Right lobe of liver (tissue), 6 donors: ENCODE data around the gene GOLT1A. TPM values are rescaled to one million over a fixed set of nuclear protein-coding genes. Genes with fewer than 3 reads are reported as not detected.
"Not testable (repeated sequence)": the region's sequence is repeated elsewhere in the genome, so short reads cannot be mapped to it uniquely, and the experiment has no call there.

ENCODE experiments used
- ATAC-seq, 4 donors: fragments of 200-7000 bp; cut with Tn5 transposase; one replicate each; pipeline ENCODE4 v1.9.1; 2020; ENCODE audit warnings: mild to moderate bottlenecking in 4 of 4, moderate library complexity in 4 of 4
- DNase-seq, 3 donors: peaks; one replicate each; pipeline ENCODE4 v3.0.0-alpha.2; 2020
- H3K27ac ChIP-seq, 3 donors: fragments of 200-600 bp; one replicate each; pipeline ENCODE4 v1.8.0; 2022
- H3K27me3 ChIP-seq, 2 donors: fragments of 200-600 bp; one replicate each; pipeline ENCODE4 v1.8.0; 2022
- H3K36me3 ChIP-seq, 4 donors: fragments of 200-600 bp; sonication (generic) in 1 of 4; one replicate each; pipeline versions ENCODE4 v1.5.1 to v1.8.0; 2017 to 2022; ENCODE audit warnings: control low read depth in 1 of 4
- H3K4me1 ChIP-seq, 4 donors: fragments of 200-600 bp; sonication (generic) in 1 of 4; one replicate each; pipeline versions ENCODE4 v1.5.1 to v1.8.0; 2017 to 2022; ENCODE audit warnings: control low read depth in 1 of 4
- H3K4me3 ChIP-seq, 3 donors: fragments of 200-600 bp; one replicate each; pipeline ENCODE4 v1.8.0; 2022
- H3K9me3 ChIP-seq, 4 donors: fragments of 200-600 bp; sonication (generic) in 1 of 4; one replicate each; pipeline versions ENCODE4 v1.5.1 to v1.8.0; 2017 to 2022; ENCODE audit warnings: control low read depth in 1 of 4
- POLR2A ChIP-seq: fragments of 450-650 bp; IDR thresholded peaks from one replicate; pipeline ENCODE4 v1.6.1; 2017; ENCODE audit warnings: antibody characterized with exemption, mild to moderate bottlenecking
- WGBS: methylation state at CpG from one replicate; pipeline ENCODE4 v1.1.6; 2018; ENCODE audit warnings: low coverage, low lambda C conversion rate; ENCODE audit not compliant: insufficient coverage; ENCODE audit errors: missing lambda C conversion rate; 5-methylcytosine and 5-hydroxymethylcytosine counted together
- intact Hi-C, 2 donors: fragments of 100-400 bp; cut with DNase I; formaldehyde crosslinking; loops; one replicate each; pipeline versions ENCODE4 v1.11.2 to v1.14.1; 2022
- total RNA-seq, 6 experiments: library from RNA; depleted of rRNA in 2 of 6; stranded (reverse); fragments of >200 nt in 2 of 6; fragmentation: NEBNext Ultra II Directional in 3 of 6; extraction: Animal tissue kit (Norgen Biotek cat#: 25700) in 3 of 6; gene quantifications; one replicate each; pipeline versions ENCODE4 v1.1.0 to v1.2.4, GENCODE V29; 2016 to 2023
- TF ChIP-seq, protein P1 (sequence below), 4 donors: fragments of 200-600 bp in 3 of 4; fragments of 450-650 bp in 1 of 4; IDR thresholded peaks; one replicate each; pipeline versions ENCODE4 v1.5.1 to v1.8.0; 2016 to 2022; ENCODE audit warnings: antibody characterized with exemption in 4 of 4, mild to moderate bottlenecking in 2 of 4
- donor health status: DM: no; HTN: yes; CAD: no.
- donor health status: DM: no; HTN: no; CAD: no.
- donor health status: DM: no; HTN: no; CAD: no.
- donor health status: DM: no; HTN: yes; CAD: no.
- donor health status: DM: no; HTN: yes; CAD: no.

Gene GOLT1A
- total RNA-seq, 6 experiments from 2014 or later, result 49.4 to 103 (median 74.5) TPM

DNA sequence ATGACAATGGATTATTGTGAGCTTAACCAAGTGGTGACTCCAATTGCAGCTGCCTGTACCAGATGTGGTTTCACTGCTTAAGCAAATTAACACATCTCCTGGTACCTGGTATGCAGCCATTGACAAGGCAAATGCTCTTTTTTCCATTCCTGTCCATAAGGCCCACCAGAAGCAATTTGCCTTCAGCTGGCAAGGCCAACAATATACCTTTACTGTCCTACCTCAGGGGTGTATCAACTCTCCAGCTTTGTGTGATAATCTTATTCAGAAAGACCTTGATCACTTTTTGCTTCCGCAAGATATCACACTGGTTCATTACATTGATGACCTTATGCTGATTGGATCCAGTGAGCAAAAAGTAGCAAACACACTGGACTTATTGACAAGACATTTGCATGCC lies 23.7 kb upstream of the GOLT1A start:
- H3K27ac ChIP-seq, DNase-seq, H3K9me3 ChIP-seq, H3K27me3 ChIP-seq, H3K4me3 ChIP-seq, H3K4me1 ChIP-seq, intact Hi-C loops, ATAC-seq: not testable (repeated sequence)
- WGBS, result 100% methylated on average over 1 of the region's 1 CpG
- peaks cover 0 to 20% (median 9%) of the 10 kb centered on the region in 4 donors for H3K36me3 ChIP-seq

DNA sequence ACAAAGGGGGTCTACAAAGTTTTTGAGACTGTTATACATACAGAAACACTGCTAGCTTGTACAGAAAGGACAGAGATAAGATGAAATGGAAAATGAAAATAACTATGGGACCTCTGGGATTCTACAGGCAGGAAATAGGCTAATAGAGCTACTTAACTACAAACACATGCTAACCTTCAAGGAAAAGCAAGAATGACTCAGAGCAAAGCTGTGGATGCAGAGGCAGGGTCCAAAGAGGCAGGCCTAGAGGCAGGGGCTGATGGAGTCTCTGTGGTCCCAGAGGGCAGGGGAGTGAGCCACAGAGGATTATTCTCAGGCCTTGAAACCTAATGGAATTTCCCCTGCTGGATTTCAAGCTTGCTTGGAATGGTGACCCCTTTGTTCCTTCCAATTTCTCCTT lies 18.7 kb upstream of the GOLT1A start:
- TF ChIP-seq POLR2A, result no peak
- TF ChIP-seq, protein P1, sequence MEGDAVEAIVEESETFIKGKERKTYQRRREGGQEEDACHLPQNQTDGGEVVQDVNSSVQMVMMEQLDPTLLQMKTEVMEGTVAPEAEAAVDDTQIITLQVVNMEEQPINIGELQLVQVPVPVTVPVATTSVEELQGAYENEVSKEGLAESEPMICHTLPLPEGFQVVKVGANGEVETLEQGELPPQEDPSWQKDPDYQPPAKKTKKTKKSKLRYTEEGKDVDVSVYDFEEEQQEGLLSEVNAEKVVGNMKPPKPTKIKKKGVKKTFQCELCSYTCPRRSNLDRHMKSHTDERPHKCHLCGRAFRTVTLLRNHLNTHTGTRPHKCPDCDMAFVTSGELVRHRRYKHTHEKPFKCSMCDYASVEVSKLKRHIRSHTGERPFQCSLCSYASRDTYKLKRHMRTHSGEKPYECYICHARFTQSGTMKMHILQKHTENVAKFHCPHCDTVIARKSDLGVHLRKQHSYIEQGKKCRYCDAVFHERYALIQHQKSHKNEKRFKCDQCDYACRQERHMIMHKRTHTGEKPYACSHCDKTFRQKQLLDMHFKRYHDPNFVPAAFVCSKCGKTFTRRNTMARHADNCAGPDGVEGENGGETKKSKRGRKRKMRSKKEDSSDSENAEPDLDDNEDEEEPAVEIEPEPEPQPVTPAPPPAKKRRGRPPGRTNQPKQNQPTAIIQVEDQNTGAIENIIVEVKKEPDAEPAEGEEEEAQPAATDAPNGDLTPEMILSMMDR (IDR thresholded peaks at IDR 0.05), result no peak
- no peak for ATAC-seq
- Histone ChIP-seq H3K27me3 (no peaks in the 10 kb centered on the region), H3K9me3 (no peaks in the 10 kb centered on the region), H3K27ac (no peak overlapping the region), H3K4me1 (peaks cover 0 to 3% (median 0%) of the 10 kb centered on the region in 4 donors), H3K36me3 (peaks cover 0 to 36% (median 14%) of the 10 kb centered on the region in 4 donors), H3K4me3 (no peak overlapping the region)
- intact Hi-C loops, result no loop called here
- DNase-seq, result no peak

GRCh38 chr1:204230211-204230610 lies 16.4 kb upstream of the GOLT1A start:
- no peak overlapping the region for H3K4me3 ChIP-seq
- H3K9me3 ChIP-seq, result no peaks in the 10 kb centered on the region
- 82% methylated on average over 3 of the region's 14 CpGs for WGBS
- TF ChIP-seq, protein P1 (IDR thresholded peaks at IDR 0.05), result no peak
- TF ChIP-seq POLR2A, result no peak
- ATAC-seq (no peak), DNase-seq (no peak)
- H3K4me1 ChIP-seq, result peaks cover 0 to 24% (median 9%) of the 10 kb centered on the region in 4 donors
- intact Hi-C loops, result no loop called here
- peaks cover 0 to 36% (median 13%) of the 10 kb centered on the region in 4 donors for H3K36me3 ChIP-seq
- no peak overlapping the region for H3K27ac ChIP-seq
- H3K27me3 ChIP-seq, result no peaks in the 10 kb centered on the region

- no peak overlapping the region for H3K4me3 ChIP-seq
- intact Hi-C loops, result no loop called here
- ATAC-seq (no peak), DNase-seq (no peak)
- no peaks in the 10 kb centered on the region for H3K27me3 ChIP-seq
- no peak for TF ChIP-seq POLR2A
- TF ChIP-seq, protein P1 (IDR thresholded peaks at IDR 0.05), result no peak
- H3K9me3 ChIP-seq, result no peaks in the 10 kb centered on the region
- peaks cover 0 to 28% (median 11%) of the 10 kb centered on the region in 4 donors for H3K4me1 ChIP-seq
- H3K27ac ChIP-seq, result no peak overlapping the region
- WGBS, result no CpG with 5 or more reads among the region's 13 CpGs
- peaks cover 0 to 30% (median 13%) of the 10 kb centered on the region in 4 donors for H3K36me3 ChIP-seq
Measured at GRCh38 chr1:204228896-204229295, 15.1 kb upstream of the GOLT1A start.

DNA sequence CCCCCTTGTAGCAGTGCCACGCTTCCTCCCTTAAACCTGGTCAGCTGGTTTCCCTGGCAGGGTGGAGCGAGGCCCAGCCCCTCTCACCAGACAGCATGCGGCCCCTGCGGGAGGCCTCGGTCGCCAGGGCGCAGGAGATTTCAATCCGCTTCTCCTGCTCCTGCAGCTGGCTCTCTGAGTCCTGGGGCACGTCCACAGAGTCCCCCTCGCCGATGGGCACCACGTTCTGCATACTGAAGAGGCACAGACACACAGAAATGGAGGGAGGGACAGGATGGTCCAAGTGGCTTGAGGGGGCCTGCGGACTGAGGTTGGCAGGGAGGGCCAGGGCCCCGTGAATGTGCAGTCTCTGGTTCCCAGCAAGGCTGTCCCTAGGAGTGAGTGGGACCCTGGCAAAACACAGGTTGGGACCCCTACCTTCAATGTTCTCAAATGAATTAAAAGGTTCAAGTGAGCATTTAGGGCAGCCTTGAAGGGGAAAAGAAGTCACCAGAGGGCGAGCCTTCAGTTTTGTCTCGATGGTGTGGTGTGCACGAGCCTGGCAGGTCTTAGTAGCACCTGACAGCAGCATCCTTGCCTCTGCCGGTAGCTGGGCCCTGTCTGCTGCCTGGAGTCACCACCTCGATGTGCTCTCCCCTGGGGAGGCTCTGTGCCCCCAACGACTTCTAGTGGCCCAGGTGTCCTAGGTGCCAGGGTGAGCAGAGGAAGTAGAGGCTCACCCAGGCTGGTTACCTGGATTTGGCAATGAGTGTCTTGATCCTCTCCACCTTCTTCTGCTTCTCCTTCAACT lies 14.4 kb upstream of the GOLT1A start:
- intact Hi-C loops, result no loop called here
- H3K36me3 ChIP-seq, result peaks cover 0 to 26% (median 11%) of the 10 kb centered on the region in 4 donors
- H3K27ac ChIP-seq, result no peak overlapping the region

More for the DNA sequence above, 14.4 kb upstream of the GOLT1A start:
- DNase-seq (no peak), ATAC-seq (no peak)
- no peaks in the 10 kb centered on the region for H3K9me3 ChIP-seq
- no peak overlapping the region for H3K4me3 ChIP-seq
- H3K4me1 ChIP-seq, result peaks cover 0 to 28% (median 11%) of the 10 kb centered on the region in 4 donors
- H3K27me3 ChIP-seq, result no peaks in the 10 kb centered on the region
- WGBS, result 96% methylated on average over 8 of the region's 20 CpGs
- TF ChIP-seq POLR2A, result no peak
- TF ChIP-seq, protein P1 (IDR thresholded peaks at IDR 0.05), result no peak
